ENCODE data around the gene KLHL28. TPM values are rescaled to one million over a fixed set of nuclear protein-coding genes. Genes with fewer than 3 reads are reported as not detected.

The KLHL28 gene
- total RNA-seq, 2 donors from 2014 or later, result 9.8 to 22.2 TPM

DNA sequence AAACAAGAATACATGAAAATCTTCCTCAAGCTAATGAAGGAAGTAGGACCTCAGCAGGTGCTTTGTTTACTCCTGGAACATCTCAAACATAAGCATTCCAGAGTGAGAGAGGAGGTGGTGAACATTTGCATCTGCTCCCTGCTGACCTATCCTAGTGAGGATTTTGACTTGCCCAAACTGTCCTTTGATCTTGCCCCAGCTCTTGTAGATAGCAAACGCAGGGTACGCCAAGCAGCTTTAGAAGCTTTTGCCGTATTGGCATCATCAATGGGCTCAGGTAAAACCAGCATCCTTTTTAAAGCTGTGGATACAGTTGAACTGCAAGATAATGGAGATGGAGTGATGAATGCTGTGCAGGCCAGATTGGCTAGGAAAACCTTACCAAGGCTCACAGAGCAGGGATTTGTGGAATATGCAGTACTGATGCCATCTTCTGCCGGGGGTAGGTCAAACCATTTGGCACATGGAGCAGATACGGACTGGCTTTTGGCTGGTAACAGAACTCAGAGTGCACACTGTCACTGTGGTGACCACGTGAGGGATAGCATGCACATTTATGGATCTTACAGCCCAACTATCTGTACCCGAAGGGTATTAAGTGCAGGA lies 2.1 kb upstream of the KLHL28 start:
- Mint-ChIP-seq H3K36me3 (peaks cover 34 to 37% of the 10 kb centered on the region in 2 donors), H3K27ac (no peak overlapping the region), H3K9me3 (peaks cover 0 to 10% of the 10 kb centered on the region in 2 donors)
- ATAC-seq, result no peak
- no peak for DNase-seq (ENCODE audit: low spot score in 2 of 2)

- no peak for ATAC-seq
These were observed 1.3 kb upstream of the KLHL28 start for GRCh38 chr14:44963044-44963528.

GRCh38 chr14:44962334-44963043 lies 742 bp upstream of the KLHL28 start:
- DNase-seq (ENCODE audit: low spot score in 2 of 2) (peak in 1 of 2 donors; percentile 28), ATAC-seq (peak; percentile 18 to 47)
- Mint-ChIP-seq H3K36me3 (peaks cover 26 to 28% of the 10 kb centered on the region in 2 donors), H3K9me3 (peaks cover 0 to 4% of the 10 kb centered on the region in 2 donors), H3K27ac (no peak overlapping the region)

More at GRCh38 chr14:44963044-44963528, 1.3 kb upstream of the KLHL28 start:
- Mint-ChIP-seq H3K36me3 (peaks cover 27 to 30% of the 10 kb centered on the region in 2 donors), H3K27ac (no peak overlapping the region), H3K9me3 (peaks cover 0 to 6% of the 10 kb centered on the region in 2 donors)
- no peak for DNase-seq (ENCODE audit: low spot score in 2 of 2)

GRCh38 chr14:44961151-44961553 lies 595 bp downstream of the KLHL28 start:
- no peaks in the 10 kb centered on the region for H3K9me3 Mint-ChIP-seq
- peak in 1 of 2 donors; percentile 54 for DNase-seq (ENCODE audit: low spot score in 2 of 2)
- ATAC-seq, result peak; percentile 27 to 41
- H3K27ac Mint-ChIP-seq, result no peak overlapping the region
- peaks cover 18 to 21% of the 10 kb centered on the region in 2 donors for H3K36me3 Mint-ChIP-seq

- H3K27ac Mint-ChIP-seq, result peak overlapping the region in 1 of 2 donors; percentile 82
- DNase-seq (ENCODE audit: low spot score in 2 of 2) (no peak), ATAC-seq (no peak)
- H3K9me3 Mint-ChIP-seq, result no peaks in the 10 kb centered on the region
- H3K36me3 Mint-ChIP-seq, result peaks cover 18 to 21% of the 10 kb centered on the region in 2 donors
These were observed 1.1 kb downstream of the KLHL28 start for GRCh38 chr14:44960646-44961045.

- Mint-ChIP-seq H3K27ac (peak overlapping the region in 1 of 2 donors; percentile 82), H3K9me3 (no peaks in the 10 kb centered on the region), H3K36me3 (peaks cover 18 to 21% of the 10 kb centered on the region in 2 donors)
- ATAC-seq, result no peak
- no peak for DNase-seq (ENCODE audit: low spot score in 2 of 2)
These were observed 1.6 kb downstream of the KLHL28 start for GRCh38 chr14:44960146-44960545.

GRCh38 chr14:44959538-44959937 lies 2.2 kb downstream of the KLHL28 start:
- Mint-ChIP-seq H3K27ac (no peak overlapping the region), H3K9me3 (no peaks in the 10 kb centered on the region), H3K36me3 (peaks cover 12 to 20% of the 10 kb centered on the region in 2 donors)
- ATAC-seq, result no peak
- no peak for DNase-seq (ENCODE audit: low spot score in 2 of 2)

GRCh38 chr14:44956866-44957265 lies 4.9 kb downstream of the KLHL28 start:
- no peak for ATAC-seq
- H3K27ac Mint-ChIP-seq, result no peak overlapping the region
- peaks cover 6% of the 10 kb centered on the region in 2 donors for H3K36me3 Mint-ChIP-seq
- DNase-seq (ENCODE audit: low spot score in 2 of 2), result no peak
- no peaks in the 10 kb centered on the region for H3K9me3 Mint-ChIP-seq

- Mint-ChIP-seq H3K36me3 (peaks cover 6% of the 10 kb centered on the region in 2 donors), H3K27ac (no peak overlapping the region), H3K9me3 (no peaks in the 10 kb centered on the region)
- DNase-seq (ENCODE audit: low spot score in 2 of 2) (no peak), ATAC-seq (no peak)
These were observed 6.2 kb downstream of the KLHL28 start for GRCh38 chr14:44955528-44955927.

GRCh38 chr14:44954750-44955149 lies 7.0 kb downstream of the KLHL28 start:
- no peak overlapping the region for H3K27ac Mint-ChIP-seq
- ATAC-seq (no peak), DNase-seq (ENCODE audit: low spot score in 2 of 2) (no peak)
- no peaks in the 10 kb centered on the region for H3K9me3 Mint-ChIP-seq
- peaks cover 6% of the 10 kb centered on the region in 2 donors for H3K36me3 Mint-ChIP-seq

DNA sequence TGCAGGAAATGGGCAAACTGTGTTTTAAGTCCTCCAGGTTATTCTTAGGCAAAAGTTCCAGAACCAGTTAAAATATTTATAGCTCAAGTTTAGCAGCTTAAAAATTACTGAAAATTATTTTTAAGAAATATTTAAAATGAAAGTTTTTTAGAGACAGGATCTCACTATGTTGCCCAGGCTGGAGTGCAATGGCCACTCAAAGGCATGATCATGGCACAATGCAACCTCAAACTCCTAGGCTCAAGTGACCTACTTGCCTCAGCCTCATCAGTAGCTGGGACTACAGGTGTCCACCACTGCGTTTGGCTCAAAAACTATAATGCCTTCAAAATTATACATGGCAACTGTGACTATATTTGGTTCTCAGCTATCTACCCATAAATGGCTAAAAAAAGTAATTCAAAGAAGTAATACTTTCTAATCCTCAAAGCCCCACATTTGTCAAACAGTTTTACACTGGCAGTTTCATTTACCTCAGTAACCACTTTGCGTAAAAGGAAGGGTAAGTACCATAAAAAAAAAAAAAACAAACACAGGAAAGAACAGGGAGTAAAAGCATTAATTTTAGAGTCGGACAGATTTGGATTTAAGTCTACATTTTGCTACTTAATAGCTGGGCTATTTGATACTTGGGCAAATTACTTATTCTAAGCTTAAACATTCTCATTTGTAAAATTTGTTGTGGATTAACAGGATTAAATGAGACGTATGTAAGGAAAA lies 9.2 kb downstream of the KLHL28 start:
- H3K27ac Mint-ChIP-seq, result no peak overlapping the region
- H3K9me3 Mint-ChIP-seq, result no peaks in the 10 kb centered on the region
- ATAC-seq (no peak), DNase-seq (ENCODE audit: low spot score in 2 of 2) (no peak)
- peaks cover 6 to 11% of the 10 kb centered on the region in 2 donors for H3K36me3 Mint-ChIP-seq

DNA sequence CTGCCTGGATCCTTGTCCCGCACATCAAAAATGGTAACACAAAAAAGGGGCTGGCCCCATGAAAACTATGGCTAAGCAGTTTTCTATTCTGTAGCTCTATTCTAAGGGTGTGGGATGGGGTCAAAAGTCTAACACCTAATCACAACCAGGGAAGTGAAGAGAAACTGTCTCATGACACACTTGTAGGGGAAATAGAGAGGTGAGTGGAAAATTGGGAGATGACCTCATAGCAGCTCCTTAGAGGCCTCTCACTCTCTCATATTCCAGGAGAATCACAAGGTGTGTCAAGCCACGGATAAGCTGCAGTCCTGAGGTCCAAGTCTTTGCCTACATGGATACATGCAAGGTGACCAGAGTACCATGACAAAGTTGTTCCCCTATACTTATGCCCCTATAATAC lies 10.7 kb downstream of the KLHL28 start:
- no peak for ATAC-seq
- peaks cover 11 to 20% of the 10 kb centered on the region in 2 donors for H3K36me3 Mint-ChIP-seq

DNA sequence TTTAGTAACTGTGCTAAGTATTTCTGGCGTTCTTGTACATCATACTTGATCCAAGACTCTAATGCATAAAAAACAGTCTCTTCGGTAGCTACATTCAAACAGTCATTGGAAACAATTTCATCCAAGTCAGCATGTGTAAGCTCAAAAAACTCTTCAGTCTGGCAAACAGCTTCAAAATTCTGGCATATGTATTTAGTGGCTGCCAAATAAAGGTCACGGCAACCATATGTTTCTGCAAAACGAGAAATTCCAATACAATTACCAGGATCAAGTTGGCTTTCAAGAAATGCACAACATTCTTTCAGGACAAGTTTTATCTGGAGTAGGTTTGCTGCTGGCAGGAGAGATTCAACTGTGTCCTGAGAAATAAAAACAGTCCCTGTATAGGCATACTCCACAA lies 16.5 kb downstream of the KLHL28 start:
- H3K36me3 Mint-ChIP-seq, result peaks cover 34 to 55% of the 10 kb centered on the region in 2 donors
- DNase-seq (ENCODE audit: low spot score in 2 of 2), result no peak
- ATAC-seq, result no peak
- peaks cover 0 to 12% of the 10 kb centered on the region in 2 donors for H3K9me3 Mint-ChIP-seq
- H3K27ac Mint-ChIP-seq, result no peak overlapping the region

More for the DNA sequence above, 10.7 kb downstream of the KLHL28 start:
- no peaks in the 10 kb centered on the region for H3K9me3 Mint-ChIP-seq
- DNase-seq (ENCODE audit: low spot score in 2 of 2), result no peak
- H3K27ac Mint-ChIP-seq, result peak overlapping the region in 1 of 2 donors; percentile 29

- Mint-ChIP-seq H3K9me3 (peaks cover 0 to 16% of the 10 kb centered on the region in 2 donors), H3K27ac (no peak overlapping the region), H3K36me3 (peaks cover 42 to 67% of the 10 kb centered on the region in 2 donors)
- ATAC-seq (no peak), DNase-seq (ENCODE audit: low spot score in 2 of 2) (no peak)
These were observed 17.6 kb downstream of the KLHL28 start for GRCh38 chr14:44944107-44944506.

DNA sequence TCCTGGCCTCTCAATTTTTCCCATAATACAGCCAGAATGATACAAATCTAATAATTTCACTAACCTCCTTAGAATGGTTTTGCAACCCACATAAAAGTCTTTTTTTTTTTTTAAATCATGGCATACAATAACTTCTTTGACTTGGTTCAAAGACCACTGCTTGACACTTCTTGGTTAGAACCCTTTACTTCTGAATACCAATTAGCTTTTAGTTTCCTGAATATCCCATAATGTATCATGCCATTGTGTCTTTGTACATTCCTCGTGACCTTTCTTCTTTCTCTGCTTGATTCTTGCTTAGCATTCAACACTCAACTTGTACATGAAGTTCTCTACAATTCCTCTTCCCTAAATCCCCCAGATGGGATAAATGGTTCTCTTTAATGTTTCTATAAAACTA lies 19.3 kb downstream of the KLHL28 start:
- no peak for ATAC-seq
- H3K27ac Mint-ChIP-seq, result no peak overlapping the region
- H3K9me3 Mint-ChIP-seq, result peaks cover 0 to 16% of the 10 kb centered on the region in 2 donors
- H3K36me3 Mint-ChIP-seq, result peaks cover 46 to 67% of the 10 kb centered on the region in 2 donors
- DNase-seq (ENCODE audit: low spot score in 2 of 2), result no peak

DNA sequence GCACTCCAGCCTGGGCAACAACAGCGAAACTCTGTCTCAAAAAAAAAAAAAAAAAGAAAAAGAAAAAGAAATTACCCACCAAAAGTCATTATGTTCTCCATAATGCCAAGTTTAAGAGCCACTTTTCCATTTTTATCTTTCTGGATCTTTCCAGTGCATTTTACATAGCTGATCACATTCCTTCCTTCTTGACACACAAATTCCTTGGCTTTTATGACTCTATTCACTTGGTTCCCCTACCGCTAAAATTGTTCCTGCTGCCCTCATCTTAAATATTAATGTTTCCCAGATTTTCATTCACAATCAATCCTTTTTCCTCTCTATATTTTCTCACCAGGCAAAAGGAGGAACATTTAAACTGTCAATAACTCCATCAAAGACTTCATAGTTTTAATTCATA lies 20.2 kb downstream of the KLHL28 start:
- ATAC-seq (no peak), DNase-seq (ENCODE audit: low spot score in 2 of 2) (no peak)
- H3K9me3 Mint-ChIP-seq, result peaks cover 0 to 16% of the 10 kb centered on the region in 2 donors
- H3K36me3 Mint-ChIP-seq, result peaks cover 42 to 62% of the 10 kb centered on the region in 2 donors
- no peak overlapping the region for H3K27ac Mint-ChIP-seq

- Mint-ChIP-seq H3K36me3 (peaks cover 41 to 67% of the 10 kb centered on the region in 2 donors), H3K9me3 (peaks cover 0 to 16% of the 10 kb centered on the region in 2 donors), H3K27ac (no peak overlapping the region)
- no peak for DNase-seq (ENCODE audit: low spot score in 2 of 2)
- ATAC-seq, result no peak
These were observed 20.8 kb downstream of the KLHL28 start for GRCh38 chr14:44940944-44941343.

Data from activated naive CD4-positive, alpha-beta T cell treated with anti-CD3 and anti-CD28 coated beads, Interleukin-2, amount 50 U/mL, for 72 hours (primary cell).